OCI-LY1 (cell line): Measurements from ENCODE around the gene LY6G5C.
A peak's percentile ranks its signal among the peaks of the same experiment; 100 is the strongest.

Experiments used
- H2AFZ ChIP-seq: fragments of 200-600 bp; sonication (generic), shearing (Covaris generic); 2 replicates; pipeline ENCODE4 v1.6.0; 2014; ENCODE audit warnings: antibody characterized with exemption, mild to moderate bottlenecking, low read length
- H3F3A ChIP-seq: fragments of 200-600 bp; sonication (generic), shearing (Covaris generic); 2 replicates; pipeline ENCODE4 v1.6.0; 2014; ENCODE audit warnings: mild to moderate bottlenecking, antibody characterized with exemption, low read length, moderate library complexity; ENCODE audit not compliant: insufficient read depth
- H3K27ac ChIP-seq: fragments of 200-600 bp; sonication (generic); 2 replicates; pipeline ENCODE4 v1.5.1; 2014; ENCODE audit warnings: low read length, mixed run types, mild to moderate bottlenecking, low read depth; ENCODE audit not compliant: poor library complexity, severe bottlenecking
- H3K27me3 ChIP-seq: fragments of 200-600 bp; sonication (generic); 2 replicates; pipeline ENCODE4 v1.6.0; 2014; ENCODE audit warnings: antibody characterized with exemption, mild to moderate bottlenecking, low read length, moderate library complexity; ENCODE audit not compliant: insufficient read depth
- H3K36me3 ChIP-seq: fragments of 200-600 bp; sonication (generic); 2 replicates; pipeline ENCODE4 v1.6.1; 2014; ENCODE audit warnings: mild to moderate bottlenecking, antibody characterized with exemption, low read length, moderate library complexity, mixed read lengths; ENCODE audit not compliant: insufficient read depth
- H3K4me1 ChIP-seq: fragments of 200-600 bp; sonication (generic); 2 replicates; pipeline ENCODE4 v1.5.1; 2014; ENCODE audit warnings: mild to moderate bottlenecking, low read length, moderate library complexity; ENCODE audit not compliant: insufficient read depth, severe bottlenecking
- H3K4me2 ChIP-seq: fragments of 200-600 bp; sonication (generic), shearing (Covaris generic); 2 replicates; pipeline ENCODE4 v1.6.1; 2014; ENCODE audit warnings: low read length
- H3K4me3 ChIP-seq: fragments of 200-600 bp; sonication (generic); 2 replicates; pipeline ENCODE4 v1.5.1; 2014; ENCODE audit warnings: low read length, low read depth, mild to moderate bottlenecking, mixed read lengths; ENCODE audit not compliant: poor library complexity, severe bottlenecking
- H3K79me2 ChIP-seq: fragments of 200-600 bp; shearing (Covaris generic); 2 replicates; pipeline ENCODE4 v1.6.1; 2016; ENCODE audit warnings: mixed run types, low read length, mixed read lengths; ENCODE audit not compliant: insufficient read depth
- H3K9ac ChIP-seq: fragments of 200-600 bp; sonication (generic), shearing (Covaris generic); 2 replicates; pipeline ENCODE4 v1.6.1; 2014; ENCODE audit warnings: mild to moderate bottlenecking, low read length, mixed read lengths
- H3K9me2 ChIP-seq: fragments of 200-600 bp; sonication (generic), shearing (Covaris generic); 2 replicates; pipeline ENCODE4 v1.6.1; 2014; ENCODE audit warnings: low read depth, mild to moderate bottlenecking, low read length, mixed read lengths
- H3K9me3 ChIP-seq: fragments of 200-600 bp; shearing (Covaris generic); 2 replicates; pipeline ENCODE4 v1.6.1; 2014; ENCODE audit warnings: low read length, mixed read lengths
- H4K20me1 ChIP-seq: fragments of 200-600 bp; sonication (generic), shearing (Covaris generic); 2 replicates; pipeline ENCODE4 v1.6.0; 2016; ENCODE audit warnings: mild to moderate bottlenecking, low read length; ENCODE audit not compliant: insufficient read depth
- EZH2 ChIP-seq: fragments of 200-600 bp; sonication (generic), shearing (Covaris generic); IDR thresholded peaks from 2 replicates; pipeline ENCODE4 v1.8.0; 2017; ENCODE audit warnings: borderline replicate concordance, mixed run types, mild to moderate bottlenecking, antibody characterized with exemption, low read length, moderate library complexity, mixed read lengths
- TF ChIP-seq, protein P1 (sequence below): fragments of 200-600 bp; sonication (generic), shearing (Covaris generic); IDR thresholded peaks from 2 replicates; pipeline ENCODE4 v1.5.1; 2017; ENCODE audit warnings: mild to moderate bottlenecking, antibody characterized with exemption, low read length, moderate library complexity, mixed read lengths

The LY6G5C gene

DNA sequence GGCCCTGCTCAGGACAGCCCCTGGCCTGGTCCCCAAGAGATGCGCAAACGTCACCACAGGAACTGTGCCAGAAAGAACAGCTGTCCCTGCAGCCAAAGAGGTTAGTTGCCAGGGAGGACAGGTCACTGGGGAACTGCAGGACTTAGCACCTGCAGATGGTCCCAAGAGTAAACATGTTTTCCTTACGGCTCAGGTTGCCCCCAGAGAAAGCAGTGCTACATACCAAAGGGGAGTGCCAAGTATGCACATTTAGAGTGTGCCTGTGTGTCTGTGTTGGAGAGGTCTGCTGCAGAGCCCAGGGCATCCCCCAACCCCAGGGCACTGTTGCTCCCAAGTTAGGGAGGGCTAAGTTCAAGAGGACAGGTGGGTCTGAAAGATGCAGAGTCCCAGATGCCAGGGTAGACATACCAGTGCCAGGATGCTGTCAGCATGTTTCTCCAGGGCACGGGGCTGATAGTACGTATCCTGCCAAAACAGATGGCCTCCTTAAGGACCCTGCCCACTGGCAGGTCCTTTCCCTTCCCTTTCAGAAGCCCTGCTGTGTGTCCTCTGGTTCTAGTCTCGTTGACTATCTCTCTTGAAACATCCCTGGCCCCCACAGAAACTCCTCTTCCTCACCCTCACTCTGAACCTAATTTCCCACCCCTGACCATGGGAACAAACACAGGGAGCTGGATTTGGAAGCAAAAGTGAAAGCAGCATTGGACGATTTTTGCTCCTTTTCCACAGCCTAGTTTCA, 21.0 kb upstream of the LY6G5C start:
- Histone ChIP-seq H3K27me3 (no peaks in the 10 kb centered on the region), H3K4me1 (peaks cover 23% of the 10 kb centered on the region), H2AFZ (no peak overlapping the region), H3K4me2 (peak overlapping the region; percentile 91), H3K9ac (peak overlapping the region; percentile 89), H3K9me2 (no peaks in the 10 kb centered on the region), H3K79me2 (0 out of 2 replicates have a peak, but pooled peaks cover 5% of the 10 kb centered on the region), H3F3A (no peaks in the 10 kb centered on the region), H4K20me1 (no peaks in the 10 kb centered on the region), H3K36me3 (peaks cover 8% of the 10 kb centered on the region; the same call in 1 of the 2 replicates), H3K9me3 (no peaks in the 10 kb centered on the region), H3K4me3 (peak overlapping the region; percentile 85), H3K27ac (peak overlapping the region; percentile 1)
- TF ChIP-seq EZH2, result no peak
- TF ChIP-seq, protein P1, sequence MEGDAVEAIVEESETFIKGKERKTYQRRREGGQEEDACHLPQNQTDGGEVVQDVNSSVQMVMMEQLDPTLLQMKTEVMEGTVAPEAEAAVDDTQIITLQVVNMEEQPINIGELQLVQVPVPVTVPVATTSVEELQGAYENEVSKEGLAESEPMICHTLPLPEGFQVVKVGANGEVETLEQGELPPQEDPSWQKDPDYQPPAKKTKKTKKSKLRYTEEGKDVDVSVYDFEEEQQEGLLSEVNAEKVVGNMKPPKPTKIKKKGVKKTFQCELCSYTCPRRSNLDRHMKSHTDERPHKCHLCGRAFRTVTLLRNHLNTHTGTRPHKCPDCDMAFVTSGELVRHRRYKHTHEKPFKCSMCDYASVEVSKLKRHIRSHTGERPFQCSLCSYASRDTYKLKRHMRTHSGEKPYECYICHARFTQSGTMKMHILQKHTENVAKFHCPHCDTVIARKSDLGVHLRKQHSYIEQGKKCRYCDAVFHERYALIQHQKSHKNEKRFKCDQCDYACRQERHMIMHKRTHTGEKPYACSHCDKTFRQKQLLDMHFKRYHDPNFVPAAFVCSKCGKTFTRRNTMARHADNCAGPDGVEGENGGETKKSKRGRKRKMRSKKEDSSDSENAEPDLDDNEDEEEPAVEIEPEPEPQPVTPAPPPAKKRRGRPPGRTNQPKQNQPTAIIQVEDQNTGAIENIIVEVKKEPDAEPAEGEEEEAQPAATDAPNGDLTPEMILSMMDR, result no peak

DNA sequence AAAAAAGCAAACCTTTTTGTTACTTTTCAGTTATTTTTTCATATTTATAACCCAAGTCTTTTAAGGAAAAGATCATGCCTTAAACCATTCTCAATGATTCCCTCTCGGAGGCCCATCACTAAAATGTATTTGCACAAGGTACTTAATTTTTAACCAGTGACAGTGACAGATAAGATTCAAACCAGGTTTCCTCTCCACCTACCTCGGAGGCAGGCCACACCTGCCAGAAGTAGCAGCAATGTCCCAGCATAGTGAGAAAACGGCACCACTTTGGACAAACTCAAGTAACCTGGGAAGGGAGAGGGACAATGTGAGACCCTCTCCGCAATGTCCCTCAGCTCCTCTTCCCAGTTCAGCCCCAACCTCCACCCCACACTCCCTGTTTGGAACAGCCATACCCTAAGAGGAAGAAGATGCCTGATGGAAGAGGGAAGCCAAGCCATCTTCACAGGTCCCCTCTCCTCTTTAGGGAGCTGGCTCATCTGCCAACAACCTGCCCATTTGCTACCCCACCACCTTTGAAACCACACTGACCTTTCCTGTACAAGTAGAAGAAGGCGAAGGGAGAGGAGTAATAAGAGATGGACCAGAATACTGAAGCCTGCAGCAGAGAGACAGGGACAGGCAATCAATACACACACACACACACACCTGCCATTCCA, 20.0 kb upstream of the LY6G5C start:
- Histone ChIP-seq H3F3A (no peaks in the 10 kb centered on the region), H3K27ac (no peak overlapping the region), H3K4me1 (peaks cover 23% of the 10 kb centered on the region), H3K4me2 (no peak overlapping the region; the same call in 1 of the 2 replicates), H3K79me2 (0 out of 2 replicates have a peak, but pooled peaks cover 5% of the 10 kb centered on the region), H4K20me1 (no peaks in the 10 kb centered on the region), H3K36me3 (peaks cover 12% of the 10 kb centered on the region), H3K4me3 (no peak overlapping the region), H2AFZ (no peak overlapping the region), H3K9me3 (no peaks in the 10 kb centered on the region), H3K27me3 (no peaks in the 10 kb centered on the region), H3K9ac (no peak overlapping the region), H3K9me2 (no peaks in the 10 kb centered on the region)
- no peak for TF ChIP-seq EZH2
- TF ChIP-seq, protein P1, result no peak

DNA sequence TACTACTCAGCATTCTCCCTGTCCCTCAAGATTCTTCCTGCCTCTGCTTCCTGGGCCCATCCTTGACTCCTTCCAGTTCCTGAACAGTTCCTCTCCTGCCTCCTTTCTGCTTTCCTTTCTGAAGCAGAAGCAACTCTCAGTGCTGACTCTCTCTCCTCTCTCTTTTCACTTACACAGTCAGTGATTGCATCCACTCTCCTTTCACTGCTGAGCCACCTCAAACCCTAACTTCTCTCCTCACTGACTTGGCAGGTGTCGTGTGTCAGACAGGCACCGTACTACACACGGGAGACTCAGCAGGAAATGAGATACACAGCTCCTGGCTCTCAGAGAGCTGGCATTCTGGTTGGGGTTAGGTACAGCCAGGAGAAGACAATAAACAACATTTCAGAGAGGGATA, 16.7 kb upstream of the LY6G5C start:
- Histone ChIP-seq H3K27ac (no peak overlapping the region), H3K79me2 (0 out of 2 replicates have a peak, but pooled peaks cover 5% of the 10 kb centered on the region), H4K20me1 (no peaks in the 10 kb centered on the region), H3K9me2 (no peaks in the 10 kb centered on the region), H3K4me1 (peaks cover 17% of the 10 kb centered on the region), H3F3A (no peaks in the 10 kb centered on the region), H3K4me2 (no peak overlapping the region), H3K27me3 (no peaks in the 10 kb centered on the region), H3K4me3 (no peak overlapping the region), H3K9me3 (no peaks in the 10 kb centered on the region), H3K9ac (no peak overlapping the region), H2AFZ (no peak overlapping the region), H3K36me3 (peaks cover 39% of the 10 kb centered on the region)
- no peak for TF ChIP-seq EZH2
- TF ChIP-seq, protein P1, result no peak
